Measurements from ENCODE around the gene A3GALT2. TPM values are rescaled to one million over a fixed set of nuclear protein-coding genes. Genes with fewer than 3 reads are reported as not detected.

Gene A3GALT2
- total RNA-seq, 1 donor from 2014 or later: not detected

DNA sequence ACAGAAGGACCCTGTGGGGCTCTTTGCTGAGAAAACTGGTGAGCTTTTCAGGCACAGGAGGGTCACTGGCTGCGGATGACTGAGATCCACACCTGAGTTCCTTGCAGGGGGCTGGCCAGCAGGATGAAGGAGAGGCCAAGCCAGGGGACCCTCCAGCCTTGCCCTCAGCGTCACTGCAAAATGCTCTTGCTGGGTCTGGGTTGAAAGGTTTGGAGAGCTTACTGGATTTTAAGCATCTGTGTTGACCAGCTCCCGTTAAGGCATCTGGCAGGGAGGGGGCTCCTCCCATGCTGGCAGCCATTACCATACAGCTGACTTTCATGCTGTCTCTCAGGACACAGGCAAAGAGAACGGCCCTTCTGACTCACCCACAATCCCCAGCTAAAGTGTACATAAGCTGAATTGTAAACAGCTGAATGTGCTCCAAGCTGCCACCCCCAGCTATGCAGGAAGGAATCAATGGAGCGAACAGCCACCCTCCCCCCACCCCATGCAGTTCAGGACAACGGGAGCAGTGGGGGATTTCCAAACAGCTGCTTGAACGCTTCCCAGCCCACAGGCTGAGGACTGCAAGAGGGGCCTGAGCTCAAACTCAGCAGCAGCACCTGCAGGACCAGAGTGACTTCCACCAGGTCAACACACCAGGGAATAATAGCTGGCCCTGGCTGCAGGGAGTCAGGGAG is 21.3 kb upstream of the A3GALT2 start:
- intact Hi-C loops (cut with DNase I): loop anchor here (10.0 kb wide), 1 partner anchor 1387 kb away; no protein-coding TSS in a partner anchor
- DNase-seq (ENCODE audit: low spot score in 2 of 2): peak; percentile 62 to 85
- Histone ChIP-seq H3K36me3 (peaks cover 14 to 35% of the 10 kb centered on the region in 2 donors), H3K27me3 (no peaks in the 10 kb centered on the region), H3K4me3 (peak overlapping the region; percentile 42 to 52), H3K4me1 (peaks cover 50 to 92% of the 10 kb centered on the region in 2 donors), H3K27ac (peak overlapping the region; percentile 91 to 100), H3K9me3 (no peaks in the 10 kb centered on the region)
- no peak for TF ChIP-seq CTCF (IDR thresholded peaks at IDR 0.05)

- peaks cover 14 to 35% of the 10 kb centered on the region in 2 donors for H3K36me3 ChIP-seq
- peaks cover 53 to 95% of the 10 kb centered on the region in 2 donors for H3K4me1 ChIP-seq
- no peaks in the 10 kb centered on the region for H3K9me3 ChIP-seq
- intact Hi-C loops (cut with DNase I): loop anchor here (10.0 kb wide), 1 partner anchor 1386 kb away; no protein-coding TSS in a partner anchor
- peak overlapping the region; percentile 91 to 100 for H3K27ac ChIP-seq
- no peak for TF ChIP-seq CTCF (IDR thresholded peaks at IDR 0.05)
- H3K27me3 ChIP-seq: no peaks in the 10 kb centered on the region
- no peak for DNase-seq (ENCODE audit: low spot score in 2 of 2)
- peak overlapping the region in 1 of 2 donors; percentile 52 for H3K4me3 ChIP-seq
These were observed 20.3 kb upstream of the A3GALT2 start for GRCh38 chr1:33341190-33341589.

DNA sequence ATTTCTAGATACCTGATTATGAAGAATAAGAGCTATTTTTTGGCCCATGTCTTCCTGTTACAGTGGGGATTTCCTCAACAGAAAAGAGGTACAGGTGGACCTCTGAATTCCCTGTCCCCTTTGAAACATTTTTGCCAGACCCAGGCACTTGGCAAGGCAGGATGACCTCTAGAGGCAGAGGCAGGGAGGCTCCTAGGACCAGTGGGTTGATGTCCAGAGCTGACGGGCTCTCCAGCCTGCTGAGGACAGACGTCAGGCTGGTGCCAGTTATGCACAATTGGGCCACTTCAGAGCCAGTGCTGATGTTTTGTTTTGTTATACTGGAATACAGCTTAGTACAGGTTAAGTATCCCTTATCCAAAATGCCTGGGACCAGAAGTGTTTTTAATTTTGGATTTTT is 18.5 kb upstream of the A3GALT2 start:
- Histone ChIP-seq H3K9me3 (no peaks in the 10 kb centered on the region), H3K36me3 (peaks cover 14 to 35% of the 10 kb centered on the region in 2 donors), H3K4me3 (peak overlapping the region; percentile 21 to 40), H3K4me1 (peaks cover 52 to 97% of the 10 kb centered on the region in 2 donors), H3K27ac (peak overlapping the region; percentile 91 to 100), H3K27me3 (no peaks in the 10 kb centered on the region)
- peak in 2 of 3 experiments; percentile 22 to 36 for TF ChIP-seq CTCF (IDR thresholded peaks at IDR 0.05)
- no peak for DNase-seq (ENCODE audit: low spot score in 2 of 2)
- intact Hi-C loops (cut with DNase I): loop anchor here (5.0 kb wide), 1 partner anchor 82 kb away; the partner anchor contains the start of gene ZNF362

- peaks cover 58 to 97% of the 10 kb centered on the region in 2 donors for H3K4me1 ChIP-seq
- H3K27me3 ChIP-seq: no peaks in the 10 kb centered on the region
- DNase-seq (ENCODE audit: low spot score in 2 of 2): peak in 1 of 2 donors; percentile 89
- H3K36me3 ChIP-seq: peaks cover 14 to 29% of the 10 kb centered on the region in 2 donors
- no peaks in the 10 kb centered on the region for H3K9me3 ChIP-seq
- intact Hi-C loops (cut with DNase I): loop anchor here (5.0 kb wide), 1 partner anchor 81 kb away; the partner anchor contains the start of gene ZNF362
- H3K27ac ChIP-seq: peak overlapping the region; percentile 91 to 100
- peak overlapping the region; percentile 39 to 40 for H3K4me3 ChIP-seq
- no peak for TF ChIP-seq CTCF (IDR thresholded peaks at IDR 0.05)
These were observed 17.7 kb upstream of the A3GALT2 start for GRCh38 chr1:33338440-33339211.

DNA sequence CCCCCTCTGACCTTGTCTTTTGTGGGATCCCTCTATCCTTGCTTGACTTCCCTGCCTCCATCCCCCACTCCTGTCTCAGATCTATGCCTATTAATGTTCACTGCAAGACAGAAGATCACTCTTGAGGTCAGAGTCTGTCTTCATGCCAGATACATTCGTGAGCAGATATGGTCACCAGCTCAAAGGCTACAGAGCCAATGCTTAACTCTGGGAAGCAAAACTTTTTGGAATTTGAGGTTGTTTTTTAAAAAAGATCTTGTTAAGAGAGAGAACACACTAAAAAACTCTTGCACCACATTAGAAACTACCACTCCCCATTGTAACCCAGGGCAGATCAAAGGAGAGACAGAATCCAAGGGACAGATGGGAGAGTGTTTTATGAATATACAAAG is 17.1 kb upstream of the A3GALT2 start:
- TF ChIP-seq CTCF (IDR thresholded peaks at IDR 0.05): no peak
- Histone ChIP-seq H3K4me3 (peak overlapping the region; percentile 39 to 40), H3K27ac (peak overlapping the region; percentile 91 to 100), H3K4me1 (peaks cover 59 to 96% of the 10 kb centered on the region in 2 donors), H3K9me3 (no peaks in the 10 kb centered on the region), H3K36me3 (peaks cover 18 to 25% of the 10 kb centered on the region in 2 donors), H3K27me3 (no peaks in the 10 kb centered on the region)
- DNase-seq (ENCODE audit: low spot score in 2 of 2): no peak
- intact Hi-C loops (cut with DNase I): loop anchor here (5.0 kb wide), 1 partner anchor 81 kb away; the partner anchor contains the start of gene ZNF362
